ENCODE measurements around the gene DCLRE1A.

Gene DCLRE1A

GRCh38 chr10:113880236-113880635 is 26.4 kb upstream of the DCLRE1A start:
- Histone ChIP-seq H3K4me1 (ENCODE audit: insufficient read depth, low read length) (no peaks in the 10 kb centered on the region), H3K9ac (ENCODE audit: low read depth, low read length) (no peak overlapping the region)
- 100% methylated on average over 1 of the region's 1 CpG for WGBS

GRCh38 chr10:113879691-113880090 is 25.8 kb upstream of the DCLRE1A start:
- H3K4me1 ChIP-seq (ENCODE audit: insufficient read depth, low read length), result no peaks in the 10 kb centered on the region
- no peak overlapping the region for H3K9ac ChIP-seq (ENCODE audit: low read depth, low read length)
- H3K27ac ChIP-seq (ENCODE audit: low read depth, low read length), result no peak overlapping the region
- no peaks in the 10 kb centered on the region for H3K9me3 ChIP-seq (ENCODE audit: insufficient read depth, low read depth, low read length)
- no peaks in the 10 kb centered on the region for H3K27me3 ChIP-seq (ENCODE audit: insufficient read depth, low read length)
- H3K36me3 ChIP-seq (ENCODE audit: insufficient read depth, low read length), result peaks cover 75% of the 10 kb centered on the region
- H3K4me3 ChIP-seq (ENCODE audit: low read length), result no peak overlapping the region
- WGBS, result 100% methylated on average over 2 of the region's 2 CpGs

More at GRCh38 chr10:113880236-113880635, 26.4 kb upstream of the DCLRE1A start:
- H3K27me3 ChIP-seq (ENCODE audit: insufficient read depth, low read length), result no peaks in the 10 kb centered on the region
- H3K4me3 ChIP-seq (ENCODE audit: low read length), result no peak overlapping the region
- no peak overlapping the region for H3K27ac ChIP-seq (ENCODE audit: low read depth, low read length)
- H3K36me3 ChIP-seq (ENCODE audit: insufficient read depth, low read length), result peaks cover 81% of the 10 kb centered on the region
- H3K9me3 ChIP-seq (ENCODE audit: insufficient read depth, low read depth, low read length), result no peaks in the 10 kb centered on the region

GRCh38 chr10:113876461-113876860 is 22.6 kb upstream of the DCLRE1A start:
- Histone ChIP-seq H3K27me3 (ENCODE audit: insufficient read depth, low read length) (no peaks in the 10 kb centered on the region), H3K9me3 (ENCODE audit: insufficient read depth, low read depth, low read length) (no peaks in the 10 kb centered on the region)
- WGBS, result 95% methylated on average over 2 of the region's 3 CpGs

GRCh38 chr10:113875212-113875611 is 21.3 kb upstream of the DCLRE1A start:
- Histone ChIP-seq H3K27ac (ENCODE audit: low read depth, low read length) (no peak overlapping the region), H3K4me1 (ENCODE audit: insufficient read depth, low read length) (no peaks in the 10 kb centered on the region), H3K27me3 (ENCODE audit: insufficient read depth, low read length) (no peaks in the 10 kb centered on the region), H3K9me3 (ENCODE audit: insufficient read depth, low read depth, low read length) (no peaks in the 10 kb centered on the region), H3K9ac (ENCODE audit: low read depth, low read length) (no peak overlapping the region), H3K4me3 (ENCODE audit: low read length) (no peak overlapping the region), H3K36me3 (ENCODE audit: insufficient read depth, low read length) (peaks cover 47% of the 10 kb centered on the region)
- WGBS, result 91% methylated on average over 1 of the region's 1 CpG

More at GRCh38 chr10:113876461-113876860, 22.6 kb upstream of the DCLRE1A start:
- Histone ChIP-seq H3K4me3 (ENCODE audit: low read length) (no peak overlapping the region), H3K36me3 (ENCODE audit: insufficient read depth, low read length) (peaks cover 58% of the 10 kb centered on the region), H3K27ac (ENCODE audit: low read depth, low read length) (no peak overlapping the region), H3K9ac (ENCODE audit: low read depth, low read length) (no peak overlapping the region), H3K4me1 (ENCODE audit: insufficient read depth, low read length) (no peaks in the 10 kb centered on the region)

GRCh38 chr10:113872139-113873030 is 18.5 kb upstream of the DCLRE1A start:
- Histone ChIP-seq H3K9me3 (ENCODE audit: insufficient read depth, low read depth, low read length) (no peaks in the 10 kb centered on the region), H3K27me3 (ENCODE audit: insufficient read depth, low read length) (no peaks in the 10 kb centered on the region), H3K27ac (ENCODE audit: low read depth, low read length) (no peak overlapping the region), H3K4me1 (ENCODE audit: insufficient read depth, low read length) (no peaks in the 10 kb centered on the region), H3K4me3 (ENCODE audit: low read length) (no peak overlapping the region), H3K9ac (ENCODE audit: low read depth, low read length) (no peak overlapping the region), H3K36me3 (ENCODE audit: insufficient read depth, low read length) (peaks cover 29% of the 10 kb centered on the region)
- 100% methylated on average over 1 of the region's 3 CpGs for WGBS

- H3K4me3 ChIP-seq (ENCODE audit: low read length), result no peak overlapping the region
- no peaks in the 10 kb centered on the region for H3K4me1 ChIP-seq (ENCODE audit: insufficient read depth, low read length)
- H3K9ac ChIP-seq (ENCODE audit: low read depth, low read length), result no peak overlapping the region
- H3K27me3 ChIP-seq (ENCODE audit: insufficient read depth, low read length), result no peaks in the 10 kb centered on the region
- WGBS, result 87% methylated on average over 1 of the region's 2 CpGs
- peaks cover 26% of the 10 kb centered on the region for H3K36me3 ChIP-seq (ENCODE audit: insufficient read depth, low read length)
- H3K27ac ChIP-seq (ENCODE audit: low read depth, low read length), result no peak overlapping the region
- no peaks in the 10 kb centered on the region for H3K9me3 ChIP-seq (ENCODE audit: insufficient read depth, low read depth, low read length)
Observed at GRCh38 chr10:113869789-113870188, 15.9 kb upstream of the DCLRE1A start.

- H3K4me3 ChIP-seq (ENCODE audit: low read length), result no peak overlapping the region
- H3K9me3 ChIP-seq (ENCODE audit: insufficient read depth, low read depth, low read length), result no peaks in the 10 kb centered on the region
- no peak overlapping the region for H3K27ac ChIP-seq (ENCODE audit: low read depth, low read length)
- H3K4me1 ChIP-seq (ENCODE audit: insufficient read depth, low read length), result no peaks in the 10 kb centered on the region
- H3K36me3 ChIP-seq (ENCODE audit: insufficient read depth, low read length), result peaks cover 39% of the 10 kb centered on the region
- H3K9ac ChIP-seq (ENCODE audit: low read depth, low read length), result no peak overlapping the region
- no peaks in the 10 kb centered on the region for H3K27me3 ChIP-seq (ENCODE audit: insufficient read depth, low read length)
- WGBS, result 93% methylated on average over 4 of the region's 4 CpGs
Observed at GRCh38 chr10:113867904-113868303, 14.0 kb upstream of the DCLRE1A start.

GRCh38 chr10:113866551-113867394 is 12.9 kb upstream of the DCLRE1A start:
- H3K36me3 ChIP-seq (ENCODE audit: insufficient read depth, low read length), result peaks cover 43% of the 10 kb centered on the region
- WGBS, result 97% methylated on average over 1 of the region's 5 CpGs

GRCh38 chr10:113865901-113866300 is 12.0 kb upstream of the DCLRE1A start:
- H3K27ac ChIP-seq (ENCODE audit: low read depth, low read length), result no peak overlapping the region
- no peaks in the 10 kb centered on the region for H3K4me1 ChIP-seq (ENCODE audit: insufficient read depth, low read length)
- 0 out of 2 replicates have a peak, but pooled peaks cover 2% of the 10 kb centered on the region for H3K9me3 ChIP-seq (ENCODE audit: insufficient read depth, low read depth, low read length)
- H3K27me3 ChIP-seq (ENCODE audit: insufficient read depth, low read length), result no peaks in the 10 kb centered on the region
- WGBS, result 95% methylated on average over 3 of the region's 3 CpGs
- no peak overlapping the region for H3K4me3 ChIP-seq (ENCODE audit: low read length)
- H3K36me3 ChIP-seq (ENCODE audit: insufficient read depth, low read length), result peaks cover 48% of the 10 kb centered on the region
- no peak overlapping the region for H3K9ac ChIP-seq (ENCODE audit: low read depth, low read length)

More at GRCh38 chr10:113866551-113867394, 12.9 kb upstream of the DCLRE1A start:
- Histone ChIP-seq H3K4me3 (ENCODE audit: low read length) (no peak overlapping the region), H3K4me1 (ENCODE audit: insufficient read depth, low read length) (no peaks in the 10 kb centered on the region), H3K27me3 (ENCODE audit: insufficient read depth, low read length) (no peaks in the 10 kb centered on the region), H3K9me3 (ENCODE audit: insufficient read depth, low read depth, low read length) (no peaks in the 10 kb centered on the region), H3K27ac (ENCODE audit: low read depth, low read length) (no peak overlapping the region), H3K9ac (ENCODE audit: low read depth, low read length) (no peak overlapping the region)

GRCh38 chr10:113859261-113859660 is 5.4 kb upstream of the DCLRE1A start:
- no peak overlapping the region for H3K4me3 ChIP-seq (ENCODE audit: low read length)
- peaks cover 61% of the 10 kb centered on the region for H3K36me3 ChIP-seq (ENCODE audit: insufficient read depth, low read length)
- H3K9ac ChIP-seq (ENCODE audit: low read depth, low read length), result no peak overlapping the region
- WGBS, result 94% methylated on average over 2 of the region's 2 CpGs
- H3K9me3 ChIP-seq (ENCODE audit: insufficient read depth, low read depth, low read length), result 0 out of 2 replicates have a peak, but pooled peaks cover 3% of the 10 kb centered on the region
- H3K27ac ChIP-seq (ENCODE audit: low read depth, low read length), result no peak overlapping the region
- no peaks in the 10 kb centered on the region for H3K27me3 ChIP-seq (ENCODE audit: insufficient read depth, low read length)
- peaks cover 15% of the 10 kb centered on the region; the same call in 1 of the 2 replicates for H3K4me1 ChIP-seq (ENCODE audit: insufficient read depth, low read length)

- H3K4me3 ChIP-seq (ENCODE audit: low read length), result no peak overlapping the region
- H3K9me3 ChIP-seq (ENCODE audit: insufficient read depth, low read depth, low read length), result 0 out of 2 replicates have a peak, but pooled peaks cover 3% of the 10 kb centered on the region
- peaks cover 16% of the 10 kb centered on the region; the same call in 1 of the 2 replicates for H3K4me1 ChIP-seq (ENCODE audit: insufficient read depth, low read length)
- peaks cover 55% of the 10 kb centered on the region for H3K36me3 ChIP-seq (ENCODE audit: insufficient read depth, low read length)
- H3K27ac ChIP-seq (ENCODE audit: low read depth, low read length), result no peak overlapping the region
- H3K9ac ChIP-seq (ENCODE audit: low read depth, low read length), result no peak overlapping the region
- no peaks in the 10 kb centered on the region for H3K27me3 ChIP-seq (ENCODE audit: insufficient read depth, low read length)
- 88% methylated on average over 2 of the region's 2 CpGs for WGBS
Observed at GRCh38 chr10:113858541-113858940, 4.7 kb upstream of the DCLRE1A start.

All from HUES64 (cell line).